Mucosa of descending colon (tissue), 3 donors: ENCODE results near the gene GRIK3. TPM values are rescaled to one million over a fixed set of nuclear protein-coding genes. Genes with fewer than 3 reads are reported as not detected.
"Not testable (repeated sequence)": the region's sequence is repeated elsewhere in the genome, so short reads cannot be mapped to it uniquely, and the experiment has no call there.

Source experiments
- ATAC-seq: fragments of 200-7000 bp; cut with Tn5 transposase; one replicate; pipeline ENCODE4 v1.9.1; 2020; ENCODE audit warnings: mild to moderate bottlenecking, moderate library complexity
- DNase-seq, 3 donors: peaks; one replicate each; pipeline ENCODE4 v3.0.0-alpha.2; 2020
- H3K36me3 ChIP-seq: fragments of 200-600 bp; one replicate; pipeline ENCODE4 v1.8.0; 2021; ENCODE audit warnings: low read depth, mild to moderate bottlenecking
- H3K4me1 ChIP-seq: fragments of 200-600 bp; one replicate; pipeline ENCODE4 v1.8.0; 2021; ENCODE audit warnings: low read depth, mild to moderate bottlenecking
- H3K4me3 ChIP-seq: fragments of 200-600 bp; one replicate; pipeline ENCODE4 v1.8.0; 2021; ENCODE audit warnings: mild to moderate bottlenecking
- H3K9me3 ChIP-seq: fragments of 200-600 bp; one replicate; pipeline ENCODE4 v1.8.0; 2021; ENCODE audit warnings: mild to moderate bottlenecking
- intact Hi-C, 2 donors: fragments of 100-400 bp; cut with DNase I in 1 of 2; cut with micrococcal nuclease in 1 of 2; formaldehyde crosslinking; loops; one replicate each; pipeline versions ENCODE4 v1.11.0 to v1.11.1; 2022; cut with DNase I, micrococcal nuclease
- total RNA-seq, 3 donors: library from RNA; stranded (reverse); fragmentation: NEBNext Ultra II Directional in 2 of 3; extraction: Animal tissue kit (Norgen Biotek cat#: 25700) in 2 of 3; gene quantifications; one replicate each; pipeline versions ENCODE4 v1.2.1 to v1.2.4, GENCODE V29; 2021 to 2023
- TF ChIP-seq, protein P1 (sequence below): fragments of 200-600 bp; IDR thresholded peaks from one replicate; pipeline ENCODE4 v1.8.0; 2022; ENCODE audit warnings: antibody characterized with exemption, mild to moderate bottlenecking
- donor health status: DM: no; HTN: no; CAD: no; lungs with moderate emphysema.
- donor health status: DM: no; HTN: no; CAD: no.
- donor health status: DM: no; HTN: yes; CAD: no.

The GRIK3 gene
- total RNA-seq, 3 donors from 2014 or later: 0.41 to 13.6 (median 1.5) TPM

DNA sequence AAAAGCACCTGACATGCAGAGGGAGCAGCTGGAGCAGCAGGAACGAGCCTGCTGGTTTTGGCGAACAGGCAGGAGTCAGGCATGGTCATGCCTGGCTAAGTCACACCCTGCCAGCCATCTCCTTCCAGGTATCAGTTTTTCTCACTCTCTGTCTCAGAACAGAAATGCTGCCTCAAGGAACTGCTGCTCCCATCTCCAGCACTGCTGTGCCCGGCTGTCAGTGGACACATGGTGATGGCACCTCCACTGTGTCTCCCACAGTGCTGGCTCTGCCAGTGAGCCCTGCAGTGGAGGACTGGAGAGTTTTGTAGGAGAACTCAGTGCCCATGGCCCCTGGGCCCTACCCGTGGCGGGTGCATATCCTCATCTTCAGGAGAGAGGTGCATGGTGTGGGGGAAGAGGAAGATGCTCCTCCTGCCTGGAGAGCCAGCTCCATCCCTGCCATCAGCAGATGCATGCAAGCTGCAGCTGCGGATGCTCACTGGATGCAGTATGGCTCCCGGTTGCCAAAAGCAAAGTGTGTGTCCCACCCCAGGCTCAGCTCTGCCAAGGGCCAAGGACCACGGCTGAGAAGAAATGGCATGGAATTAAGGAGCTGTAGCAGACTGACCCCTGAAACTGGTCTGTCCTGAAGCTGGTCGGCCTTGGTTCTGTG is 114.7 kb downstream of the GRIK3 start:
- TF ChIP-seq, protein P1, sequence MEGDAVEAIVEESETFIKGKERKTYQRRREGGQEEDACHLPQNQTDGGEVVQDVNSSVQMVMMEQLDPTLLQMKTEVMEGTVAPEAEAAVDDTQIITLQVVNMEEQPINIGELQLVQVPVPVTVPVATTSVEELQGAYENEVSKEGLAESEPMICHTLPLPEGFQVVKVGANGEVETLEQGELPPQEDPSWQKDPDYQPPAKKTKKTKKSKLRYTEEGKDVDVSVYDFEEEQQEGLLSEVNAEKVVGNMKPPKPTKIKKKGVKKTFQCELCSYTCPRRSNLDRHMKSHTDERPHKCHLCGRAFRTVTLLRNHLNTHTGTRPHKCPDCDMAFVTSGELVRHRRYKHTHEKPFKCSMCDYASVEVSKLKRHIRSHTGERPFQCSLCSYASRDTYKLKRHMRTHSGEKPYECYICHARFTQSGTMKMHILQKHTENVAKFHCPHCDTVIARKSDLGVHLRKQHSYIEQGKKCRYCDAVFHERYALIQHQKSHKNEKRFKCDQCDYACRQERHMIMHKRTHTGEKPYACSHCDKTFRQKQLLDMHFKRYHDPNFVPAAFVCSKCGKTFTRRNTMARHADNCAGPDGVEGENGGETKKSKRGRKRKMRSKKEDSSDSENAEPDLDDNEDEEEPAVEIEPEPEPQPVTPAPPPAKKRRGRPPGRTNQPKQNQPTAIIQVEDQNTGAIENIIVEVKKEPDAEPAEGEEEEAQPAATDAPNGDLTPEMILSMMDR: no peak
- ATAC-seq (no peak), DNase-seq (no peak)
- Histone ChIP-seq H3K36me3 (no peaks in the 10 kb centered on the region), H3K4me1 (no peaks in the 10 kb centered on the region), H3K4me3 (no peak overlapping the region), H3K9me3 (no peaks in the 10 kb centered on the region)
- intact Hi-C loops: no loop called here

DNA sequence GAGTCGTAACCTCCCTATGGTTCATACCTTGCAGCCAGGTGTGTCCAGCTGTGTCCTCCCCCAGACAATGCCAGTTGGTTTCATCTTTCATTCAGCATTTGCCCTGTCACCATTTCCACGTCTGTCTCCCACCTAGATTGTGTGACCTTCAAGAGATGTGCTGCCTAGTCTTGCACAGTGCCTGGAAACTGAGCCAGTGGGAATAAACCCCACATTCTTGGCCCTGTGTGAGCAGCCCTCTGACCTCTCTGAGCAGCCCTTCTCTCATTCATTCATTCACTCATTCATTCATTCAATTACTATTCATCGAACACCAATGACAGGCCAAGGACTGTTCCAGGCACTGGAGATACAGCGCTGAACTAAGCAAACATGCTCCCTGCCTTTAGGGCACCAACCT is 115.7 kb downstream of the GRIK3 start:
- intact Hi-C loops: no loop called here
- Histone ChIP-seq H3K4me3 (no peak overlapping the region), H3K36me3 (no peaks in the 10 kb centered on the region), H3K9me3 (no peaks in the 10 kb centered on the region), H3K4me1 (no peaks in the 10 kb centered on the region)
- no peak for ATAC-seq
- TF ChIP-seq, protein P1: no peak
- DNase-seq: no peak

DNA sequence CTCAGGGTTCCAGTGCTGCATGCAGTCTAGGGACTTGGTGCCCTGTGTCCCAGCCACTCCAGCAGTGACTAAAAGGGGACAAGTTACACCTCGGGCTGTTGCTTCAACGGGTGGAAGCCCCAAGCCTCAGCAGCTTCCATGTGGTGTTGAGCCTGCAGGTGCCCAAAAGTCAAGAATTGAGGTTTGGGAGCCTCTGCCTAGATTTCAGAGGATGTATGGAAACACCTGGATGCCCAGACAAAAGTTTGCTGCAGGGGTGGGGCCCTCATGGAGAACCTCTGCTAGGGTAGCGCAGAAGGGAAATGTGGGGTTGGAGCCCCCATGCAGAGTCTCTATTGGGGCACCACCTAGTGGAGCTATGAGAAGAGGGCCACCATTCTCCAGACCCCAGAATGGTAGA is 117.8 kb downstream of the GRIK3 start:
- ATAC-seq, H3K4me3 ChIP-seq, intact Hi-C loops, H3K4me1 ChIP-seq, H3K36me3 ChIP-seq, H3K9me3 ChIP-seq, DNase-seq: not testable (repeated sequence)

DNA sequence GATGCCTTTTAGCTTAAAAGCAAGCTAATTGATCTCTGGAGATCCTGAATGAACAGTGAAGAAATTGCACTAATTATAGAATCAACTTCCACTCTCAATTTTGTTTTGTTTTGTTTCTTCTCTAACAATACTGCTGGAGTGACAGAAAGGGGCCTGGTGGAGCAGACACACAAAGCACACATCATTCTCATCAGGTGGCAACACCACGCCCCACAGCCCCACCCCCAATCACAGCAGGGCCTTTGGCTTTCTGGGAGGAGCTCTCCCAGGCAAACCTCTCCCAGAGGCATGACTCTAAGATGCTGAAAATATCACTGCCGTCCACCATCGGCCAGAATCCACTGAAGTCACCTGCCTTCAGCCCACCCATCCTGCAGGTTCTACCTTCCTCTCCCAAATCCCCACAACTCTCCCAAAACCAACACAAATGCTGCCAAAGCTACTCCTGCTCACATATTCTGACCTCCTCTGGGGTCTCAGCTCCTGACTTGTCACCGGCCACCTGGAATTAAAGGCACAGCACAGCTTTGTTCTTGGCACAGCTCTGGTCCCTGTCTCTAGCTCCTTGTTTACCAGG is 120.7 kb downstream of the GRIK3 start:
- TF ChIP-seq, protein P1: no peak
- Histone ChIP-seq H3K4me3 (no peak overlapping the region), H3K4me1 (no peaks in the 10 kb centered on the region), H3K36me3 (no peaks in the 10 kb centered on the region), H3K9me3 (no peaks in the 10 kb centered on the region)
- no peak for DNase-seq
- intact Hi-C loops: no loop called here
- ATAC-seq: no peak

DNA sequence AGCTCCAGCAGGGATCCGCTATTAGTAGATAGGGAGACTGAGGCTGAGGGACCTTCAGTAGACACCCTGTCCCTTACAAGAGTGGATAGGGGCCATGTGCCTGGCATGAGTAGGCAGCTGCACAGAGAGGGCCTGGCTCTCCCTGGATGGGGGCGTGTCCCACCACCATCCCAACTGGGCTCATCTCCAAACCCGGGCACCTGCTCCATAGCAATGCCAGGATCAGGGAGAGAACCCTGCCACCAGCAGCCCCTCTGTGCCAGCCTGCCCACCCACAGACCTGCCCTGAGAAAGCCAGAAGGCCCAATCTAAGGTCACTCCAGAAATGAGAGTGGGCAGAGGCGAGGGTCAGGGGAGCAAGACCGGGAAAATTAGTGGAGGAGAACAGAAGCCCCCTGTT is 121.3 kb downstream of the GRIK3 start:
- no peaks in the 10 kb centered on the region for H3K36me3 ChIP-seq
- no peak for DNase-seq
- TF ChIP-seq, protein P1: no peak
- no peaks in the 10 kb centered on the region for H3K9me3 ChIP-seq
- ATAC-seq: no peak
- intact Hi-C loops: no loop called here
- no peaks in the 10 kb centered on the region for H3K4me1 ChIP-seq
- no peak overlapping the region for H3K4me3 ChIP-seq

DNA sequence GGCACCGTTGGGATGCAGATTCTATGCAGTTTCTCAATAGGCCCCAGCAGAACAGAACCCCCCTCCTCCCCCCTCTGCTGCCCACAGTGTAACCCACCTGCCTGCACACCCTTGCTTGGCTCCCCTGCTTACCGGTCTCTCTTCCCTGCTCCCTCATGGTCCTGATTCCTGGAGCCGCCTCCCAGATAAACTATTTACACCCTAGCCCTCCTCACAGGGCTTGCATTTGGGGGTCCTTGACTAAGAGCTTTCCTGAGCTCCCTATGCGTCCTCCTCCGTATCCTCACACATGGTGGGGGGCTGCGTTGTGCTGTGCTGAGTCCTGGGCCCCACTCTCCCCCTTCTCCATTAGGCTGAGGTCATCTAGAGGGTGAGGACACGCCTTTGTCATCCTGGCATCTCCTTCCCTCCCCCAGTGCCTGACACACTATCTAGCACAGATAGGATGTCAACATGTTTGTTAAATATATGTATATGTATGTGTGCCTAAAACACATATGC is 121.9 kb downstream of the GRIK3 start:
- intact Hi-C loops: no loop called here
- TF ChIP-seq, protein P1: no peak
- H3K4me1 ChIP-seq: no peaks in the 10 kb centered on the region
- DNase-seq (no peak), ATAC-seq (no peak)
- no peaks in the 10 kb centered on the region for H3K9me3 ChIP-seq
- H3K4me3 ChIP-seq: no peak overlapping the region
- no peaks in the 10 kb centered on the region for H3K36me3 ChIP-seq
